Measurements from ENCODE around the gene LRRC9. TPM values are rescaled to one million over a fixed set of nuclear protein-coding genes. Genes with fewer than 3 reads are reported as not detected.
"Not testable (repeated sequence)": the region's sequence is repeated elsewhere in the genome, so short reads cannot be mapped to it uniquely, and the experiment has no call there.

Gene LRRC9
- total RNA-seq, 1 donor from 2014 or later = not detected

GRCh38 chr14:59957890-59958289 is 37.9 kb downstream of the LRRC9 start:
- not testable (repeated sequence) for DNase-seq

- DNase-seq = no peak
Measured at GRCh38 chr14:59959668-59960067, 39.7 kb downstream of the LRRC9 start.

GRCh38 chr14:59961518-59962062 is 41.6 kb downstream of the LRRC9 start:
- no peak for DNase-seq

GRCh38 chr14:59964251-59965007 is 44.5 kb downstream of the LRRC9 start:
- no peak for DNase-seq

- DNase-seq = no peak
Measured at GRCh38 chr14:59969319-59969718, 49.4 kb downstream of the LRRC9 start.

GRCh38 chr14:59981564-59981963 is 61.6 kb downstream of the LRRC9 start:
- no peak for DNase-seq

- no peak for DNase-seq
Measured at GRCh38 chr14:59983048-59983447, 63.1 kb downstream of the LRRC9 start.

GRCh38 chr14:59986556-59987059 is 66.7 kb downstream of the LRRC9 start:
- DNase-seq = no peak

- DNase-seq = no peak
Measured at GRCh38 chr14:59997449-59997848, 77.5 kb downstream of the LRRC9 start.

- no peak for DNase-seq
Measured at GRCh38 chr14:59997966-59998365, 78.0 kb downstream of the LRRC9 start.

- DNase-seq = no peak
Measured at GRCh38 chr14:59998564-59998963, 78.6 kb downstream of the LRRC9 start.

- DNase-seq = no peak
Measured at GRCh38 chr14:60002819-60003492, 83.0 kb downstream of the LRRC9 start.

- no peak for DNase-seq
Measured at GRCh38 chr14:60003991-60004390, 84.0 kb downstream of the LRRC9 start.

- DNase-seq = no peak
Measured at GRCh38 chr14:60008042-60008441, 88.1 kb downstream of the LRRC9 start.

- DNase-seq = not testable (repeated sequence)
Measured at GRCh38 chr14:60010263-60010662, 90.3 kb downstream of the LRRC9 start.

GRCh38 chr14:60014402-60014801 is 94.5 kb downstream of the LRRC9 start:
- DNase-seq = no peak

GRCh38 chr14:60021619-60022018 is 101.7 kb downstream of the LRRC9 start:
- no peak for DNase-seq

- DNase-seq = no peak
Measured at GRCh38 chr14:60025571-60025970, 105.6 kb downstream of the LRRC9 start.

GRCh38 chr14:60035177-60035576 is 115.2 kb downstream of the LRRC9 start:
- DNase-seq = no peak

GRCh38 chr14:60047976-60048375 is 128.0 kb downstream of the LRRC9 start:
- not testable (repeated sequence) for DNase-seq

GRCh38 chr14:60051721-60052221 is 131.8 kb downstream of the LRRC9 start:
- no peak for DNase-seq

GRCh38 chr14:60058087-60058486 is 138.1 kb downstream of the LRRC9 start:
- DNase-seq = no peak

- DNase-seq = no peak
Measured at GRCh38 chr14:60061371-60061770, 141.4 kb downstream of the LRRC9 start.
